ENCODE data around the gene CACNA1F. TPM values are rescaled to one million over a fixed set of nuclear protein-coding genes. Genes with fewer than 3 reads are reported as not detected.

CACNA1F gene
- total RNA-seq, 1 experiment from 2014 or later = not detected

GRCh38 chrX:49199315-49199595, 33.9 kb downstream of the CACNA1F start:
- Histone ChIP-seq H3K4me1 (replicated peaks; ENCODE audit: insufficient read depth) (no peaks in the 10 kb centered on the region), H3K4me3 (no peak overlapping the region), H3K36me3 (ENCODE audit: low read depth) (no peaks in the 10 kb centered on the region), H3K79me2 (ENCODE audit: low read depth) (no peaks in the 10 kb centered on the region), H3K9me2 (ENCODE audit: insufficient read depth) (no peaks in the 10 kb centered on the region), H4K20me1 (ENCODE audit: insufficient read depth) (no peaks in the 10 kb centered on the region), H3F3A (ENCODE audit: insufficient read depth, low read depth) (no peaks in the 10 kb centered on the region), H3K27me3 (ENCODE audit: insufficient read depth, low read depth) (no peaks in the 10 kb centered on the region), H3K9me3 (ENCODE audit: insufficient read depth, low read depth) (no peaks in the 10 kb centered on the region), H3K4me2 (no peak overlapping the region), H2AFZ (no peak overlapping the region), H3K27ac (no peak overlapping the region)
- POLR2A ChIA-PET (ENCODE audit: unreplicated experiment) = no interaction called here
- intact Hi-C loops (cut with micrococcal nuclease; ENCODE audit: unreplicated experiment) = no loop called here
- TF ChIP-seq CTCF (conservative IDR thresholded peaks at IDR 0.05) (no peak), EZH2 (IDR thresholded peaks at IDR 0.05; ENCODE audit: low read depth) (no peak)
- BruUV-seq (replicated peaks) = no TSS peak
- CTCF ChIA-PET = no interaction called here
- no peak for DNase-seq

DNA sequence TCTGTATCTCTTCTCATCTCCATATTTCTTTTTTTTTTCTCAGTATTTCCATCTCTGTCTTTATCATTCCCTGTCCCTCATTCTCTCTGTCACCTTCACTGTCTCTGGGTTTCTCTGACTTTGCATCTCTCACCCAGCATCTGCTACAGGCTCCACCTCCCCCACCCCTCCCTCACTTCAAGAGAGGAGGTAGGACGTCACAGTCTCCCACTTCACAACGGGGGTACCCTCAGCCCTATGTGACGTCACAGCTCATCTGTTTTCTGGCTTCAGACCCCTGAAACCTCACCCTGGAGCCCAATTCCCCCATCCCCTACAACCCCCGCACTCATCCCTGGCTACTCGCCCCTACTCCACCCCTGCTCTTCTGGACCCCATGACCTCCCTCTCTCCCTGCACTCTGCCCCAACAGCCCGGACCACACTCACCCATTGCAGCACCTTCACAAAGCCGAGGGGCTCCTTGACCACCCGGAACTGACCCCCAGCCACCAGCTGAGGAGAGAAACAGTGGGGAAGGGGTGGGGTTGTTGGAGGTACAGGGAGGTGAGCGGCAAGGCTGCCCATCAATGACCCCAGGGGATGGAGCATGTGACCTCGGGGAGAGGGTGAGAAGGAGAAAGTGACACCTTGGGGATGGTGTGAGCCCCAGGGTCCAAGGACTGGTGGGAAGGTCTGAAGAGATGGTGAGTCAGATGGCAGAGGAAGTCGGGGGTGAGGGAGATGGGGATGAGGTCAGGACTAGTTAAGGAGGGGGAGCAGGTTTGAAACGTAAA, 34.4 kb downstream of the CACNA1F start:
- TF ChIP-seq CTCF (conservative IDR thresholded peaks at IDR 0.05) = no peak
- no peak for TF ChIP-seq EZH2 (IDR thresholded peaks at IDR 0.05; ENCODE audit: low read depth)
- POLR2A ChIA-PET (ENCODE audit: unreplicated experiment) = no interaction called here

DNA sequence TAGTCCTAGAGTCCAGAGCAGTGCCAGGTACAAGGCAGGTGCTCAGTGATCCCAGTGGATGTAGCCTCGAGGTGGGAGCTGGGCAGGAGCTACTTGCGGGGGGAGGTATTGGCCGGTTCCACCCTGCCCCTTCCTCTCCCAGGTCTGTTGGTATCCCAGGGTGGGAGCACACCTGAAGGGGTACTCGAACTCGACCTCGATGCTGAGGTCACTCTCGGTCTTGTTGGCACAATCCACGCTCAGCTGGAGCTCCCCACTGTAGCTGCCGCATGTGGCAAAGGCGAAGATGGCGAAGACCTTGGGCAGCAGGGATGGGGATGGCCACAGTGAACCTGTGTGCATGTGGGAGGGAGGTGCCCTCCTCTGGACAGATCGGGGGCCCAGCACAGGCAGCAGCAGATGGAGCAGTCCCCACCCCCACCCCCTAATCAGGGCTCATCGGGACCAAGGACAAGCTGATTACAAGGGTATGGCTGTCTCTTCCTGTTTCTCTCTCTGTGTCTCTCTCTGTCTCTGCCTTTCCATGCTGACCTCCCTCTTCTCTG, 35.5 kb downstream of the CACNA1F start:
- no peaks in the 10 kb centered on the region for H3K4me1 ChIP-seq (replicated peaks; ENCODE audit: insufficient read depth)
- BruUV-seq (replicated peaks) = no TSS peak
- intact Hi-C loops (cut with micrococcal nuclease; ENCODE audit: unreplicated experiment) = no loop called here
- H3K79me2 ChIP-seq (ENCODE audit: low read depth) = no peaks in the 10 kb centered on the region
- POLR2A ChIA-PET (ENCODE audit: unreplicated experiment) = interaction anchor here (0.7 kb wide), 1 partner anchor 28 kb away, joined by 7 read pairs; no protein-coding TSS in a partner anchor
- TF ChIP-seq CTCF (conservative IDR thresholded peaks at IDR 0.05) (no peak), EZH2 (IDR thresholded peaks at IDR 0.05; ENCODE audit: low read depth) (no peak)
- no peak for DNase-seq
- no peaks in the 10 kb centered on the region for H3K9me2 ChIP-seq (ENCODE audit: insufficient read depth)
- H3K9me3 ChIP-seq (ENCODE audit: insufficient read depth, low read depth) = no peaks in the 10 kb centered on the region
- no peak overlapping the region for H2AFZ ChIP-seq
- no peaks in the 10 kb centered on the region for H3K27me3 ChIP-seq (ENCODE audit: insufficient read depth, low read depth)
- CTCF ChIA-PET = no interaction called here
- H3K36me3 ChIP-seq (ENCODE audit: low read depth) = no peaks in the 10 kb centered on the region
- no peak overlapping the region for H3K4me2 ChIP-seq
- H4K20me1 ChIP-seq (ENCODE audit: insufficient read depth) = no peaks in the 10 kb centered on the region
- H3F3A ChIP-seq (ENCODE audit: insufficient read depth, low read depth) = no peaks in the 10 kb centered on the region
- no peak overlapping the region for H3K4me3 ChIP-seq
- H3K27ac ChIP-seq = no peak overlapping the region

More for the DNA sequence above, 34.4 kb downstream of the CACNA1F start:
- H3K4me3 ChIP-seq = no peak overlapping the region
- no peak for DNase-seq
- no peaks in the 10 kb centered on the region for H3K9me3 ChIP-seq (ENCODE audit: insufficient read depth, low read depth)
- BruUV-seq (replicated peaks) = no TSS peak
- H3K9me2 ChIP-seq (ENCODE audit: insufficient read depth) = no peaks in the 10 kb centered on the region
- H2AFZ ChIP-seq = no peak overlapping the region
- no peaks in the 10 kb centered on the region for H4K20me1 ChIP-seq (ENCODE audit: insufficient read depth)
- no peaks in the 10 kb centered on the region for H3K4me1 ChIP-seq (replicated peaks; ENCODE audit: insufficient read depth)
- CTCF ChIA-PET = no interaction called here
- H3K79me2 ChIP-seq (ENCODE audit: low read depth) = no peaks in the 10 kb centered on the region
- no peak overlapping the region for H3K27ac ChIP-seq
- no peak overlapping the region for H3K4me2 ChIP-seq
- H3K27me3 ChIP-seq (ENCODE audit: insufficient read depth, low read depth) = no peaks in the 10 kb centered on the region
- intact Hi-C loops (cut with micrococcal nuclease; ENCODE audit: unreplicated experiment) = no loop called here
- H3F3A ChIP-seq (ENCODE audit: insufficient read depth, low read depth) = no peaks in the 10 kb centered on the region
- H3K36me3 ChIP-seq (ENCODE audit: low read depth) = no peaks in the 10 kb centered on the region
